ENCODE measurements around the gene SACM1L. TPM values are rescaled to one million over a fixed set of nuclear protein-coding genes. Genes with fewer than 3 reads are reported as not detected.
"Not testable (repeated sequence)": the region's sequence is repeated elsewhere in the genome, so short reads cannot be mapped to it uniquely, and the experiment has no call there.

Gene SACM1L
- polyA plus RNA-seq, 1 donor from 2014 or later, result 14.9 TPM

DNA sequence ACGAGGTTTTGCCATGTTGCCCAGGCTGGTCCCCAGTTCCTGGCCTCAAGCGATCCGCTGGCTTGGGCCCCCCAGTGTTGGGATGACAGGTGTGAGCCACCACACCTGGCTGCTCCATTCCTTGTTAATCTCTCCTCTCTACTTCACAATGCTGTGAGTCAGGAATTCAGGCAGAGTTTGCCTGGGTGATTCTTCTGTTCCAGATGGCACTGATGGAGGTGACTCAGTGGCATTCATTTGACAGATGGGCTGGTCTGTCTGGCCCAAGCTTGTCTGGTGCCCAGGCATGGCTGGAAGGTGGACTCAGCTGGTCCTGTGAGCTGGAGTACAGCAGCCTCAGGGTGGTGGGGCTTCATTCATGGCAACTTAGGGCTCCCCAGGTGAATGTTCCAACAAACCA is 63.9 kb downstream of the SACM1L start:
- Mint-ChIP-seq H3K4me1 (peaks cover 0 to 2% (median 0%) of the 10 kb centered on the region in 3 donors), H3K4me3 (no peak overlapping the region), H3K9me3 (peaks cover 0 to 3% (median 0%) of the 10 kb centered on the region in 3 donors), H3K27ac (no peak overlapping the region), H3K27me3 (peaks cover 3% of the 10 kb centered on the region), H3K36me3 (peaks cover 7% of the 10 kb centered on the region)

DNA sequence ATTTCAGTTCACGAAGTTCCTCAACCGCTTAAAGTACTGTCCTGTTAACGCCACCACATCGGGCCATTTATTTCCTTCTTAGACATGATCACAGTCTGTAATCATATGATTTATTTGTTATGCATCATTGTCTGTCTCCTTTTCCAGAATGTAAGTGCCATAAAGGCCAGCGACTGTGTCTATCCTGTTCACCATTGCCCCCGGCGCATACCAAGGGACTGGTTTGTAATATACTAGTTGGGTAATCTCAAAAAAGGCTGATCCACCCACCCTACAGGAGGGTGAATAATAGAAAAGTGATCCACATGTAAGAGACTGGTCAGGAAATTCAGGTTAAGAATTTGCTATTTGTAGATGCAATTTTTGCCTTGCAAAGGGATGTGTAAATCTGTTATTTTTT is 65.3 kb downstream of the SACM1L start:
- Mint-ChIP-seq H3K4me1 (no peaks in the 10 kb centered on the region), H3K27me3 (peaks cover 3% of the 10 kb centered on the region), H3K9me3 (no peaks in the 10 kb centered on the region), H3K4me3 (no peak overlapping the region), H3K27ac (no peak overlapping the region), H3K36me3 (peaks cover 2% of the 10 kb centered on the region)

DNA sequence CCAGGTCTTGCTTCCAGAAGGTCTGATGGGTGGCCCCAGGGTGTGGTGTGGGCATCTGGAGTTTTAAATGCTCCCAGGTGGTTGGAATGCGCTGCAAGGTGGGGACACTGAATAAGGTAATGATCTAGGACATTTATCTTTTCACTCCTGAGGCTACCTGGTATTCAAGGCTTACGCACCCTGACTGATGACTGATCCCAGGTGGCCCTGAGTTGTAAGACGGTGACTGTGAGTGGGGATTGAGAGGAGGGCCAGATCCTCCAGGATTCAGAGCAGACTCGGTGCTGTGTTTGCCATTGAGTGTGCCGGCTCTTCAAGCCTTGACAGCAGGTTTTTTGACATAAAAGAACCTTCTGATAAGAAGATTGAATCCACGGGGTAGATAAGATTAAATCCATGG is 66.9 kb downstream of the SACM1L start:
- no peaks in the 10 kb centered on the region for H3K4me1 Mint-ChIP-seq
- peaks cover 2% of the 10 kb centered on the region for H3K36me3 Mint-ChIP-seq
- no peaks in the 10 kb centered on the region for H3K9me3 Mint-ChIP-seq
- H3K27ac Mint-ChIP-seq, result no peak overlapping the region
- H3K27me3 Mint-ChIP-seq, result peaks cover 3% of the 10 kb centered on the region
- no peak overlapping the region for H3K4me3 Mint-ChIP-seq

DNA sequence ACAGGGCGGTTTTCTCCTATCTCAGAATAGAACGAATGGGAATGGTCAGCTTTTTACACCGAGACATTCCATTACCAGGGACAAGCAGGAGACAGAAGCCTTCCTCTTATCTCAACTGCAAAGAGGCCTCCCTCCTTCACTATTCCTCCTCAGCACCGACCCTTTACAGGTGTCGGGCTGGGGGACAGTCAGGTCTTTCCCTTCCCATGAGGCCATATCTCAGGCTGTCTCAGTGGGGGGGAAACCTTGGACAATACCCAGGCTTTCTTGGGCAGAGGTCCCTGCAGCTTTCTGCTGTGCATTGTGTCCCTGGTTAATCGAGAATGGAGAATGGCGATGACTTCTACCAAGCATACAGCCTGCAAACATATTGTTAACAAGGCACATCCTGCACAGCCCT is 67.9 kb downstream of the SACM1L start:
- not testable (repeated sequence) for H3K36me3 Mint-ChIP-seq, H3K27me3 Mint-ChIP-seq, H3K27ac Mint-ChIP-seq, H3K9me3 Mint-ChIP-seq, H3K4me1 Mint-ChIP-seq, H3K4me3 Mint-ChIP-seq

DNA sequence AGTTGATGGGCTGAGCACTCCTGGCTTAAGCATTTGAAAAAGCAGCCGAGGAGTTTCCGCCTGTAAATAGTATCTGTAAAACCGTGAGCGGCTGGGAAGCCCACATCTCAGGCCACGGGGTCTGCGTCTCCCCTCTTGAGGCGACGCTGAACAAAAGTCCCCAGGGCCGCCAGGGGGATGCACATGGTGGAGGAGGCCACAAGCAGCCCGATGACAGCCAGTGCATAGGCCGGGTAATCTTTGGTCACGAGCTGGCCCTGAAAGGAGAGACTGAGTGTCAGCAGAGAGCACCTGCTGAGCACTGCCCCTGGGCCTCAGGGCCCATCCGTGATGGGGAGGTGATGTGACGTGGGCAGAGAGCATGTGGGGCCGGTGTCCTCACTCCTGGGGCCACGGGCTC is 69.7 kb downstream of the SACM1L start:
- Mint-ChIP-seq H3K9me3 (no peaks in the 10 kb centered on the region), H3K27me3 (peaks cover 10% of the 10 kb centered on the region), H3K36me3 (no peaks in the 10 kb centered on the region), H3K27ac (no peak overlapping the region), H3K4me3 (no peak overlapping the region), H3K4me1 (no peaks in the 10 kb centered on the region)

DNA sequence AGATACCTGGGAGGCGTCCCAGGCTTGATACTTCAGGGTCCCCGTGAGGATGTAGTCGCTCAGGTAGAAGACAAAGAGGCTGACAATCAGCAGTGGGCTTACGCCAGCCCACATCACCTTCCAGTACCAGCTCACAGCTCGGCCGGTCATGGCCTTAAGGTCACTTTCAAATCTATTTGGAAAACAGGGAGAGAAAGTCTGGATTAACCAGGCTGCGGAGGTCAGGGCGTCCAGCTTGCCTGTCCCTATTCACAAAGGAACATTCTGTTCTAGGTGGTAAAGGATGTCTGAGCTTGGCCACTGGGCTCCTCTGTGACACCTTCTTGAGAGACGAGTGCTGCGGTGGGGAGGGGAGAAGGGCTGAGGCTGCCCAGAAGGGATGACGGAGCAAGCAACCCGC is 70.7 kb downstream of the SACM1L start:
- Mint-ChIP-seq H3K27ac (no peak overlapping the region), H3K27me3 (peaks cover 10% of the 10 kb centered on the region), H3K4me1 (no peaks in the 10 kb centered on the region), H3K4me3 (no peak overlapping the region), H3K36me3 (no peaks in the 10 kb centered on the region), H3K9me3 (no peaks in the 10 kb centered on the region)

DNA sequence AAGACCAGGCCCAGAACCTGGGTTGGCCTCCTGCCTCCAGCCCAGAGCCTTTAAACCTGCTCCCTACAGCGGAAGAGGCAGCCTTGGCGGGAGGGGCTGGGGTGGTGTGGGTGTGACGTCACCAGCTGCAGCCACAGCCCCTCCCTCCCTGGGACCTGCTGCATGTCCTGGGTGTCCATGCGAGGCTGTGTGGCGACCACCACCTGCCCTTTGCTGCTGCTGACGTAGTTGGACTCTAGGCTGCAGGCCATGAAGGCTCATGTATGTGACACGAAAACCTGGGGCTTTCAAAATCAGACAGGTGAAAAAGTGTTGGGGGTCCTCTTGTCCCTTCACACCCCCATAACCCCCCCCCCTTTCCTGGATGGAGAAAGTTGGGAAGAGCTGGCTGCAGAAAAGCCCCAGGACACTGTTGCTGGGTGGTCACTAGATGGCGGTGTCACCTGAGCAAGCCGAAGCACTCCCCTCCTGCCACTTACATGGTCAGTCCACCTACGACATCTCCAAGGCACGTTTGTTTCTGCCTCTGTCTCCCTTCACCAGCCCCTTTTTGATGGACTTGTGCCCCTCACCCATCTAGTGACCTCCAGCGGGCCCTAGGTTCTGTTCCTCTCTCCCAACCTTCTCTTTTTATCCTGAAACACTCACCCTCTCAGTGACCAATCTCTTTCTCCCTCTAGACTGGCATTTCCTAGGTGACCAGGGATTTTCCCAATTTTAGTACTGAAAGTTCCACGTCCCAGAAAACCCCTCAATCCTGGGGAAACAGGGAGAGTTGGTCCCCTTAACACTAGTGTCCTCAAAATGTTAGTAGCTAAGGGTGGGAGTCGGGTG is 71.9 kb downstream of the SACM1L start:
- Mint-ChIP-seq H3K36me3 (no peaks in the 10 kb centered on the region), H3K4me1 (no peaks in the 10 kb centered on the region), H3K9me3 (no peaks in the 10 kb centered on the region), H3K27ac (no peak overlapping the region), H3K4me3 (peak overlapping the region in 1 of 4 donors; percentile 60), H3K27me3 (peaks cover 9% of the 10 kb centered on the region)

DNA sequence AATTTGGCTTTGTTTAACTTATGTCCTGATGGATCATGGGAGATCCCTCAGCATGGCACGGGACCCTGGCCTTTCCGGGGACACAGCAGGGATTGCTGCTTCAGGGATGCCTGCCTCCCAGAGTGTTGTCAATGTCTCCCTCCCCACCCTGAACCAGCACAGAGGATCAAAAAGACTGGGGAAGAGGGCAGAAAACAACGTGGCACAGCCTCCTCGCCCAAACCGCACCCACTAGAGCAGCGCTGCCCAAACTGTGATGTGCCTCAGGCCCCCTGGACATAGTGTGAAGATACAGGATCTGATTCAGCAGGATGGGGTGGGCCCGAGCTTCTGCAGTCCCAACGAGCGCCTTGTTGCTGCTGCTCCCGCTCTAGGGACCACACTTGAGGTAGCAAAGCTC is 72.6 kb downstream of the SACM1L start:
- Mint-ChIP-seq H3K4me3 (no peak overlapping the region), H3K27ac (no peak overlapping the region), H3K4me1 (no peaks in the 10 kb centered on the region), H3K36me3 (no peaks in the 10 kb centered on the region), H3K9me3 (no peaks in the 10 kb centered on the region), H3K27me3 (peaks cover 7% of the 10 kb centered on the region)

DNA sequence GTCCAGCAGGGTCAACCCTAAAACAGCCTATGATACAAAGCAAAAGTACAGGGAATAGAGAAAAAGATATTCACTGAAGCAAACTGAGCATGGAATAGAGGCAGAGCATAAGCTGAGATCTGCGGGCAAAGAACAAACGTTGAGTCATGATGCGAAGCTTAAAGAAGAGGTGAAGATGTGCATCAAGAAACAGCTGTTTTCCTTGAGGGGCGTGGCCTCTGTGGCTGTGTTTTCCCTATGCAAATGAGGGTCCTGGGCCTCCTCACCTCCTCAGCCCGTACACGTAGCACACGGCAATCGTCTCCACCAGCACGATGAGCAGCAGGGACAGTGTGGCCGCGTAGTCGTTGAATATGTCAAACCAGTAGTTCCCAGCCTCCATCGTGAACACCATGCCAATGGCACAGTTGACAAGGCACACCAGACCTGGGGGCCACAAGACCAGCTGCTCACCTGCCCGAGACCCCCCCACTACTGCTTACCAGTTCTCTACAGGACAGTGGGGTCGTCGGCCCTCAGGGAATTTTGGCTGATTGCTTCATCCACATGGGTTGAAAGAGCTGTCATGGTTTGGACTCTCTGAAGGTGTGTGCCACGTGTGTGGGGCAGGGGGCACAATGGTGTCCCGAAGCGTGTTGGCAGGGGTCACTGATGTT is 73.6 kb downstream of the SACM1L start:
- H3K9me3 Mint-ChIP-seq, result peaks cover 0 to 5% (median 0%) of the 10 kb centered on the region in 3 donors
- H3K36me3 Mint-ChIP-seq, result no peaks in the 10 kb centered on the region
- no peak overlapping the region for H3K4me3 Mint-ChIP-seq
- no peaks in the 10 kb centered on the region for H3K4me1 Mint-ChIP-seq
- H3K27ac Mint-ChIP-seq, result no peak overlapping the region
- peaks cover 7% of the 10 kb centered on the region for H3K27me3 Mint-ChIP-seq

DNA sequence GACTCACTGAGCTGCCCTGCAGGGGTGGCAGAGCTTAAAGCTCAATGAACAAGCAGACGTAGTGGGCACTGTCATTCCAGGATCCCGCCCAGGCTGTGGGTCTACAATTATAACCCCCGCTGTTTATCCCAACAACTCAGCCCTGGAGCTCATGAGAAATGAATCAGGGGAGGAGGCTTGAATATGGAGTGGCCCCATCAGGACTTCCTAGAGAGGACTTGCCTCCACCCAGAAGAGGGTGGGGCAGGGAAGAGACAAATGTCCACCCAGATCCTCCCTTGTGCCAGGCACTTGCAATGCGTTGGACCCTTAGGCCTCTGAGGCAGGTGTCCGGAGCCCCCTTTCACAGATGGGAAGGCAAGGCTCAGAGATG is 74.1 kb downstream of the SACM1L start:
- Mint-ChIP-seq H3K27ac (no peak overlapping the region), H3K9me3 (peaks cover 0 to 5% (median 0%) of the 10 kb centered on the region in 3 donors), H3K36me3 (no peaks in the 10 kb centered on the region), H3K4me3 (no peak overlapping the region), H3K4me1 (no peaks in the 10 kb centered on the region), H3K27me3 (peaks cover 7% of the 10 kb centered on the region)

DNA sequence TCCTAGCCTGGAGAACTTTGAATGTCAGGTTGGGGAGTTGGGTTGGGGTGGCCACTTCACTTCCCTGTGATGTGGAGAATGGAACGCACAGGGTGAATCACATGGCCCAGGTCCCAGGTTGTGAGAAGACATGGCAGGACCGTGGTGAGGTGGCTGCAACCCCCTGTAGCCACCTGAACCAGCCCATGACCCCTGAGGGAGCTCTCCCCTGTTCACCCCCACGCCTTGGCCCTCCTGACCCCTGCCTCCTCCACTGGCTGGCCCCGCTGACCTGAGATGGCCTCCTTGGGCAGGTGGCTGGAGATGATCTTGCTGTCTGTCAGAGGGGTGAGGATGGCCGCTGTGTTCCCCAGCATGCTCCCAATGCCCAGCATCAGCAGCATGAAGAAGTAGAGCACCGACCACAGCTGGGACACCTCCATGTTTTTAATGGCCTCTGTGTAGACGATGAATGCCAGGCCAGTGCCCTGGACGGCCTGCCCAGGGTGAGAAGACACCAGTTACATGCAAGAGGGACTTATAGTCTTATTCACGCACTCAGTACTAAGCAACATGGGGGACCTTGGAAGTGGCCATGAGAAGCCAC is 76.2 kb downstream of the SACM1L start:
- H3K4me3 Mint-ChIP-seq, result no peak overlapping the region
- H3K9me3 Mint-ChIP-seq, result peaks cover 0 to 5% (median 0%) of the 10 kb centered on the region in 3 donors
- H3K27me3 Mint-ChIP-seq, result peaks cover 7% of the 10 kb centered on the region
- no peaks in the 10 kb centered on the region for H3K36me3 Mint-ChIP-seq
- no peaks in the 10 kb centered on the region for H3K4me1 Mint-ChIP-seq
- no peak overlapping the region for H3K27ac Mint-ChIP-seq

DNA sequence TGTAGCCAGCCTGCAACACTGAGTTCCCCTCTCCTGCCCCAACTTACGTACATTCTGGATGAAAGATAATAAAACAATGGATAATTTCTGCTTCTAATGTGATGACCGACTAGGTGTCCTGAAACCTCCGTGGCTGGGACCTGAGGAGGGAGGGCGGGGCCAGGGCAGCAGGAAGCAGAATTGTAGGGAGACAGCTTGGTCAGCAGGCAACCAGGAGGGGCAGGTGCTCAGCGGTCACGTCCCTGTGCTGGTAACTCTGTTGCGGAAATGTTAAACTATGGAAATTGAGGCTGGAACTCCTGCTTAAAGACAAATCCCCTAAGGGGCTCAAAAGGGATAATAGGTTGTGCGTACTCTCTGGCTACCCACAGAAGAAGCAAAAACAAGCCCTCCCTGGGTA is 76.8 kb downstream of the SACM1L start:
- Mint-ChIP-seq H3K36me3 (no peaks in the 10 kb centered on the region), H3K27ac (no peak overlapping the region), H3K4me1 (no peaks in the 10 kb centered on the region), H3K4me3 (no peak overlapping the region), H3K27me3 (peaks cover 7% of the 10 kb centered on the region), H3K9me3 (peaks cover 0 to 5% (median 0%) of the 10 kb centered on the region in 3 donors)

DNA sequence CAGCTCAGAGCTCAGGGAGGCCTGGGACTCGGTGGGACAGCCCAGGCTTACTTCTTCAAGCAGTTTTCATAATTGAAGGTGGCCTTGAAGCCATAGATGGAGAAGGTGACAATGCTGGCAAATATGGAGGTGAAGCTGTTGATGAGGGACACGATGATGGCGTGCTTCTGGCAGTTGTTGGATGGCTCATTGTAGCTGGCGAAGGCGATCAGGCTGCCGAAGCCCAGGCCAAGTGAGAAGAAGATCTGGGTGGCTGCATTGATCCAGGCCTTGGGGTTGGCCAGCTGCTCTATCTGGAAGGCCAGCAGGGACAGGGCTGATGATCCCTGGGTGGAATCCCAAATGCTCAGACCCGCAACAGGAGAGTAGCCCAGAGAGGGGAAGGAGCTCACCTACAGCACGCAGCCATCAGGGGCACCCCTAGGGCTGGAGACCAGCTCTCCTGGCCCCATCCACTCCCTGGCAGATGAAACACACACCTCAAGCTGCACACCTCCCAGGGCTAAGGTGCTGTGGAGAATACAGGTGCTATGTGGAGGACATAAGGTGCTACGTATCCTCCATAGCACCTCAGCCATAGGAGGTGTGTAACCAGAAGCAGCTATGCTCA is 82.1 kb downstream of the SACM1L start:
- Mint-ChIP-seq H3K4me3 (no peak overlapping the region), H3K36me3 (no peaks in the 10 kb centered on the region), H3K27ac (no peak overlapping the region), H3K4me1 (no peaks in the 10 kb centered on the region), H3K27me3 (peaks cover 5% of the 10 kb centered on the region), H3K9me3 (peaks cover 0 to 5% (median 0%) of the 10 kb centered on the region in 3 donors)

DNA sequence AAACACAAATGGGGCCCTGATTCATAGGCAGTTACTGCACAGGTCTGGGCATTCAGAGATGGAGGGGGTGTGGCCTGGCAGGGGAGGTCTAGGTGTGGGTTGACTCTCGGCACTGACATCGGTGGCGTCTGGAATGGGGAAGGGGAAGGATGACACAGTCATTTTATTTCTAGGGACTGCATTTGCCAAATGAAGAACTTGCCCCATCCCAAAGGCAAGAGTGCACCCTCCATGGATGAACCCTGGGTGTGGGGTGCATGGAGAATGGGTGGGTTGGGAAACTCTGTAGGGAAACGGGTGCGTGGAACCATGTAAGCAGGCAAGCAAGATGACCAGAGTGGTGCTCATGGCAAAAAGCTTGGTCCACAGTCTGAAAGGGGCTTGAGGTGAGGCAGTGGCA is 82.6 kb downstream of the SACM1L start:
- Mint-ChIP-seq H3K36me3 (no peaks in the 10 kb centered on the region), H3K27me3 (peaks cover 5% of the 10 kb centered on the region), H3K4me1 (no peaks in the 10 kb centered on the region), H3K9me3 (peaks cover 0 to 5% (median 0%) of the 10 kb centered on the region in 3 donors), H3K4me3 (no peak overlapping the region), H3K27ac (no peak overlapping the region)

DNA sequence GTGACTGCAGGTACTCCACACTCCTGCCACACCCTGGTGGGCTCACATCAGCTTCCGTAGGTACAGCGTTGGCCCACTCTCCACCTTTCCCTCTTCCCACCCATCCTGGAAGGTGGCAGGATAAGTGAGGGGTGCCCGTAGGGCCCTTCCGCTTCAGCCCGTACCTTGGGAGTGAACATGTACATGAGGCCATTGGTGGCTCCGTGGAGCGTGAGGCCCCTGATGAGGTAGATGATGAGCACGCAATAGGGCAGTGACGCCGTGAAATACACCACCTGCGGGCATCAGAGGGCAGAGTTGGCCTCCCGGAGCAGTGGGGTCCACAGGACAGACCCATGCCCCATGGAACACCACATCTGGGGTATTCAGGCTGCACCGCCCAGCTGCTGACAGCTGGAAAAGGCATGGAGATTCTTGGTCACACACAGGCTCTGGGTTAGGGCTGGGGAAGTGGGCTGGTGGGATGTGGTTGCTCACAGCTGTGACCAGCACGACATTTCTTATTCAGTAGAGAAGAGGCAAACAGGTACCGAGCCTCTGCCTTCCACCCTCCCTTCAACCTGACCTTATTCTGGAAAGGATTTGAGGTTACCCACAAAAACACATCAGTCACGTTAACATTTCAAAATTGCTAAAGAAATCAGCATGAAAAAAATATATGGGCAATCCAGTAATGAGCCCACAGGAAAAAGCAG is 83.3 kb downstream of the SACM1L start:
- Mint-ChIP-seq H3K4me1 (no peaks in the 10 kb centered on the region), H3K27ac (no peak overlapping the region), H3K27me3 (peaks cover 5% of the 10 kb centered on the region), H3K4me3 (no peak overlapping the region), H3K36me3 (no peaks in the 10 kb centered on the region), H3K9me3 (no peaks in the 10 kb centered on the region)

Measured in IgD-negative memory B cell (primary cell).